HG03378 (cell line): Measurements from ENCODE around the gene STARD13.
A peak's percentile ranks its signal among the peaks of the same experiment; 100 is the strongest.

ENCODE experiments used
- ATAC-seq: cut with Tn5 transposase; IDR thresholded peaks from one replicate; pipeline ENCODE4 v1.9.1; 2021; ENCODE audit warnings: mild to moderate bottlenecking, moderate library complexity; ENCODE audit not compliant: unreplicated experiment

The STARD13 gene

DNA sequence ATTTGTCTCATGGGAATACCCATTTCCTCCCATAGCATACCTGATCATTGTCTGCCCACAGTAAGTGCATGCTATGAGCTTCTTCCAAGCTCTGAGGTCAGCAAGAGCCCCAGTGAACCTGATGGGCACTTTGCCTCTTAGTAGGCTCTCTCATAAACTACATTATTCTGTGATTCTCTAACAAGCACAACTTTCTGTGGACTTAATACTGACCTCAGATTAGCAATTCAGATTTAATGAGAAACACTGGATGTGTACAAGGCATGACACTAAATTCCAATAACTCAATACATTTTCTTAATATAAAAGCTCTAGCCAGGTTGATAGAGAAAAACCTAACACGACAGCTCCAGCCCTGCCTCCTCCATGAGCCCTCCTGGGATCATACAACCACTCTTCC is 23.3 kb upstream of the STARD13 start:
- no peak for ATAC-seq

DNA sequence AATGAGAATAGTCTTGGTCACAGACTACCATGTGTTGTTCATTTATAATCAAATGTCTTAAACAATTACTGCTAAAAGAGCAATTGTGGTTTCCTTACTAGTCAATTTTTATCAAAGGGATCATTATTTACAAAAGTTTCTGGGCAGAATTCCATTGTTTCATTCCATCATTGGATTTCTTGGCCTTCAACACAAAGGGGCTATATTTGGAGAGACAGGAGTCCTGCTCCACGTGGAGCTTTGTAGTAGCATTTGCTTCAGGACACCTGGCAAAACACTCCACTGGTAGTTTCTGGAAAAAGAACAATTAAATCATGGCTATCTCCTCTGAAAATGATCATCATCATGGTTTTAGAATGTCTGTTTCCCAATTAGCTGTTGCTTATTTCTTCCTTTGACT is 22.3 kb upstream of the STARD13 start:
- no peak for ATAC-seq

DNA sequence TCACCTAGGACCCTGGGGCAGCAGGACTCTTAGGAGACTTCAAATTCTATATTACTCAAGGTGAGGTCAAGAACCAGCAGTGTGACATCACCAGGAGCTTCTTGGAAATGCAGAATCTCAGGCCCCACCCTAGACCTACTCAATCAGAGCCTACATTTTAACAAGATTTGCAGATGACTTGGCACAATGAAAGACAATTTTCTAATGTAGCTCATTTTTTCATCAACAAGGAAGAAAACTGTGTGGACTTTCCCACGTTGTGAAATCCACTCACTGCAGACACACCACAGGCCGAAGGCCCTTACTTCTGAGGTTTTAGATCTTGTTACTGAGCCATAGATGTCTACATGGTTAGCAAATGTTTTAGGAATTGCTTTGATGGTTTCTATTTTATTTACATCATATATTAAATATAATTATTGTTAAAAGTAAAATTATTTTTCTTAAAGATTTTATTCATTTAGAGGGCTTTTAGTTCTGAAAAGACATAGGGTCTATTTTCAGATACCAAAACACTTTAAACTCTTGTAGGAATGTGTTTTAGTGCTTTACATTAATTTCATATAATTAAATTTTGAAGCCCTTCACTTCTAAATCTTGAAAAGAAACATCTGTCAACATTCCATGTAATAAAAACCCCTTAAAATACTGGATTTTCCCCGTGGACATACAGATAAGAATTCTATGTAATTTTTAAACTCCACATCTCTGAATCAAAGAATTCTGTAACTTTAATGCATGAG is 18.5 kb upstream of the STARD13 start:
- no peak for ATAC-seq

DNA sequence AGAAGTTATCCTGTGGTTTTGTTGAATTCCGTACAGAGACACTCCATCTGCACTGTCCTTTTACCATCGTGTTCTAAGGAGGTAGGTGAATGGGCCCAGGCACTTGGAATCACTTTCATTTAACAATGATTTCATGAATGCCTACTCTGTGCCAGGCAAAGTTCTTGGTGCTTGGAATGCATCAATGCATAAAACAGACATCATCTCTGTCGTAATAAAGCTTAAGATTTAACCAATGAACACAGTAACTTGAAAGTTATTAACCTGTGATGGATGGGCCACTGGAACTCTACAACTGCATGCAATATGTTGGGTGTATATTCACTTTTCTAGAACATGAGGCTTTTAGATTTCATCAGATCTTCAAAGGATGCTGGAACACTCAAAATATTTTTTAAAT is 14.1 kb upstream of the STARD13 start:
- no peak for ATAC-seq

DNA sequence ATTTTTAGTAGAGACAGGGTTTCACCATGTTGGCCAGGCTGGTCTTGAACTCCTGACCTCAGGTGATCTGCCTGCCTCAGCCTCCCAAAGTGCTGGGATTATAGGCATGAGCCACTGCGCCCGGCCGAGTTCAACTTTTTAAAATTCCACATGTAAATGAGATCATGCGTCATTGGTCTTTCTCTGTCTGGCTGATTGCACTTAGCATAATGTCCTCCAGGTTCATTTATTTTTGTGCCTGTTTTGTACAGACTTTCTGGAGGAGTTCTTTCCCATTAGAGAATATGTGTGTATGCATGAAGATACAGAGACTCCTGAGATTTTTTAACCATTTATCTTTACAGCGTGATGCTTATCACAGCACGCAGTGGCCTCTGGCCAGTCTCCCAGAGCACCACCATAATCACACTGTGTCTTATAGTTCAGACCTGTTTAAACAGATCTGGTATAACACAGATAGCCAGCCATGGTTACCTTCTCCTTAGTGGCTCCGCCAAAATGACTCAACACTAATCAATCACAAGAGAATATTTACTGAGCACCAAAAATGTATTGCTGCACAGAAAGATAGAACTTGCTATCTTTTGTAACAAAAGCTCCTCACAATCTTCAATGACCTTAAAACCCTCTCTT is 11.4 kb upstream of the STARD13 start:
- ATAC-seq, result no peak

DNA sequence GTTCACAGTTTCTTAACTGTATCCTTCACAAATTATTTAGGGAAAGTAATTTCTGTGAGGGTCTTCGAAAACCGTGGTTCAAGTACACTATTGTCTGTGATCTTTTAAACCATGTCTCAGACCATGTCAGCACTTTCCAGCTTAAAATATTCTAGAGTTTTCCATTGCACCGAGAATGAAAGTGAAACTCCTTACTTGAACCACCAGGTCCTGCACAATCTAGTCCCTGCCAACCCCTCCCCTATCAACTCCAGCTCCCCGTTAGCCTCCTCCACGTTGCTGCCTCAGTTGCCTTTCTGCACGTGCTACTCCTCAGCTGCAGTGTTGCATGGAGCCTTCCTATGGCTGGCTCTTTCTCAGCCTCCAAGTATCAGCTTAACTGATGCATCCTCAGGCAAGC is 7.2 kb upstream of the STARD13 start:
- no peak for ATAC-seq

DNA sequence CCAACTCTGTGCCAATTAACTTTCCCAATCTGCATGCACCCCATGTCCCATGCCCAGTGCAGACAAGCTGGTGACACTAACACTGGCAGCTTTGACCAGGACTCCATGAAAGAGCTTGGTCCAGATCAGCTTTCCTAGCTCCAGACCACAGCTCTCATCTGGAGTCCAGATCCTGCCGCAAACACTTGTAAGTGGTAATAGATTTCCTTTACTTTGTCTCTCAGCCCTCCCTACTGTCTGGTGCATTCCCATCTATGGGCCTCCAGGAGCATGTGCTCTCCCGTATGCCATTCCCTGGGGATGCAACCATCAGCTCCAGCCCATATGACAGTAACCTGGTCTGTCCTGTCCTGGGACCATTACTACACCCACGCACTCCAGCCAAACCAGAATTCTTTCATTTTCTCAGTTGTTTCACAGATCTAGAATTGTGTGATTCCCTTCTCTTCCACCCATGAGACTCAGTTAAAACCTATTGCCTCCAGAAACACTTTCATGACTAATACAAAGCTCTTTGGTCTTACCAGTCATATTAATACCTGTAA is 4.9 kb upstream of the STARD13 start:
- ATAC-seq, result no peak

DNA sequence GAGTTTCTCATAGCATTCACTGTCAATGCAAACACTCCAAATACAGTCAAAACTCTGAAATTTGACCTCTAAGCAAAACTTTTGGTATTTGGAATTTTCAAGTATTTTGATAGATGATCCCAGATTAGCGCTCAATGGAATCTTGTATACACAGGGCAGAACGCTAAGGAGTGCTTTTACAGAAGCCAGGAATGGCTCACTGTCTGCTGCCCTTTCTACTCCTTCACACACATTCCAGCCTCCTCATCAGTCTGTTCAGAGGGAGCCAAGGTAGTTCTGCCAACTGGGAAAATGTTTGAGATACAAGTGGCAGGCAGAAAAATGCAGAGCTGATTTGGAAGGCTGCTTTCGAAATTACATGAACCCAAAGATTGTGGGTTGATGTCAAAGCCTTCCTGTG is 4.4 kb upstream of the STARD13 start:
- ATAC-seq, result no peak

DNA sequence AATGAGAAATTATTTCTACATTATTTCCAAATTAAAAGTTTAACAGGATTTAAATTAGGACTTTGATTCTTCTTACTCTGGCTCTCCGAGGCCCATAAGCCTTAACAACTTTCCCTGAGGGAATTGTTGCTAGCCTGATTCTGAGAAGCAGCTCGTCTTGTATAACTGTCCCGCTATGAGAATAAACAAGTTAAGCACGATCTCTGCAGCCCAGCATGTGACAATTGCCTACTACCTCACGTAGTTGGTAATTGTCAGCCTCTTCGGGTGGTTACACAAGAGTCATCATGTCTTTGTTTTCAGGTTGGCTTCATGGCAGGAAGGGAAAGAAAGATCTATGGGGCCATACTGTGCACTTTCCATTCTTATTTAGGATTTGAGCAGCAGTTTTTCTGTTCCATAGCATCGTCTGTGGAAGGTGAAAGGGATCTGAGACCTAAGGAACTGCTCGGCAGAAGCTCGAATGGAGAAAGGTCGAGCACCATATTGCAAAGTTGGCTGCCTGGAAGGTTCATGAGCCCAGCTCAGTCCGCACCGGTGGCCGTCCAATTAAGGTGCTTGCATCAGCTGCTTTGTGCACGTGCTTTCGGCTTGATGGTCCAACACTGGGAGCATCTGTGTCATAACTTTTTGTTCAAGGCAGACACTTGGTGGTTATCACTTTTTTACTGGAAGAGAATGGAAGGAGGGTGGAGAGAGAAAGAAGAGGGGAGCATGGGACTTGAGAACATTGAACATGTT is 1.8 kb upstream of the STARD13 start:
- no peak for ATAC-seq

DNA sequence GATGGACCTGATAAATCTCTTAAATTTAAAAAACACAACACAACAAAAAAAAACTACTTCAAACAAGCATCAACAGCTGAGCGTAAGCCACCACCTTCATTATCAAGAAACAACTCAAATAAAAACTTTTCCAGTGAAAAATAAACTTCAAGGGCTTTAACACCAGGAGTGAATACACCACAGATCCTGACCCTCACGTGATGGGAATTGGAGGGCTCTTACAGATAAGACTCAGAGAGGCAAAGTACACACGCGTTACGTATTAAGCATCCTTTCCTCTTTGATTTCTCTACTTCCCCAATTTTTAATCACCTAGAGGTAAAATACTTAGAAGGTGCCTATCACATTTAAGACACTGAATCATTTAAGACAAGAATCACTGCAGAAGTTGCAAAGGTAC is 573 bp upstream of the STARD13 start:
- ATAC-seq, result no peak

DNA sequence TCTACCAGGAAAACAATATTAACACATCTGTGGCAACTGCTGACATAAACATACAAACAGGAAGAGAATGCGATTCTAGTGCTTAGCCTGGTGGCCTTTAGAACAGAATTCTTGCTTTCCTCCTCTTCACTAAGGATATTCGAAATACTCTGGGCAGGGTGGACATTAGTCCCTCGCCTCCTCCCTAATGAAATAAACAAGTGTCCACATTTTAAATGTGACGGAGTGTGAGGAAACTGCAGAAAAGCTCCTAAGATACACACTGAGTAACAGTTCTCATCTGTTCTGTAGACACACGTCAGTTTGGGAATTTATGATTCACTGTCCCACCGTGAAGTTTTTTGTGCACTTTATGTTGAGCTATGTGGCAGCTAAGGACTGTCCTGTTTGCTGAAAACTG is 639 bp downstream of the STARD13 start:
- peak; percentile 19 for ATAC-seq

DNA sequence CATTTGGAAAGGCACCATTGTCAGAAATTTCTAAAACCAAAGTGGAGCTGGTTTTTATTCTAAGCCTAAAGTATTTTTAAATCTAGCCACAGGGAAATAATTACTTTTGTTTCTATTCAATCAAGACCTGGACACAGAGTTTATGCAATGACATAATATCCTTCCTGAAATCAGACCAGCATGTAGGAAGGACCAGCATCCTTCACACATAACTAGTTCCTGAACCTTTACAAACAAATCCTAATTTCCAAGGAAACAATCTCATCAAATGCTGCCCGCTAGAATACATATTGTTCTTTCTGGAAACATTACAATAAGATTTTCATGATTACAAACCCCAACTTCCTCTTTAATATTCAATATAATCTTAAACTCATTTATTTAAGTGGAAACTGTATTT is 1.5 kb downstream of the STARD13 start:
- ATAC-seq, result no peak

DNA sequence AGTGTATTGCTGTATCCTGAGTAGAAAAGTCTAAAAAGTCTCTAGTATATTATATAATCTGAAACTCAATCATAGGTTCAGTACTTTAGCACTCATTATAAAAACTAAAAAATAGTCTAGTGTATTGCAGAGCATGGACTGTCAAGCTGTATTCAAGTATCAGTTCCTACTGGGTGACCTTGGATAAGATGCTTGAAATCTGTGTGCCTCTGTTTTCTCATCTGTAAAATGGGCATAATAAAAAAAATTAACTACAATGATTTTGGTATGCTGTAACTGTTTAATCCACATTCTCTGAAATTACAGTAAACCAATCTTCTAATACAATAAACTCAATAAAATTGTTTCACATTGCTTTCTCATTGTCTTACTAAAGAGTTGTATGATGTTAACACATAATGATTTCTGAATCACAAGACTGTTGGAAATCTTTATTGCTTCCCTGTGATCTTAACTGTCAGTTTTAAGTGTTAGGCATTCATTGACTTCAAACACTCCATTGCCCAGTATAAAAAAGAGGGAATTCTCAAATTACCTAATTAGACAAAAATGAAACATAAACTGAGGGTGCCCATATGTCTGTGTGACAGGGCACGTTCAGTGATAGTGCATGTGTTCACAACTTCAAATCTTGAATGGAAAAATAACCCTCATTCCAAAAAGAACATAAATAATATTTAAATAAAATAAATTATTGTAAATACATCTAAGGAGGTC is 2.2 kb downstream of the STARD13 start:
- no peak for ATAC-seq

DNA sequence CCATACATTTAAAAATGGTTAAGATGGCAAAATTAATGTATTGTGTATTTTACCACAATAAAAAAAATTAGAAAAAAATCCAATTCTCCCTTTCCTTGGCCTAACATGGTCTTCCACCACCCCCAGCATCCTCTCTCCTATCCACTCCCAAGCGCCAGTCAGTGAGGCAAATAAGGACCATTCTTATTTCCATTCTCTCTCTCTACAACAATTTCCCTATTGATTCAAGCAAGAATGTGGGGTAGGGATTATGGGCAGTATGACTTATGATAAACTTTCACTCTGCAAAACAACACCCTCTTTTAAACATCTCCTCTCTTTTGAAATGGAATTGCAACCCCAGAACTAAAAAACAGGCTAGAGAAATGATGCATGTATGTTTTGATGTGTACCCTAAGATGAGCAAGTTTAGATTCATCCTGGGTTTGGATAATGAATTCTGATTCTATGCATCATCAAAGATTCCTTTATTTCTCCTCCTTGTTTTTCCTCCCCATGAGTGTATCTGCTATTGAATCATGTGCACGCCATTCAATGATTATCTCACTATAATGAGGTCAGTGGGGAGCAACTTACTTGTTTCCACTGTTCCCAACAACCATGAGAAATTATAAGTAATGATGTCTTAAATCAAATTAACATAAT is 3.5 kb downstream of the STARD13 start:
- no peak for ATAC-seq

DNA sequence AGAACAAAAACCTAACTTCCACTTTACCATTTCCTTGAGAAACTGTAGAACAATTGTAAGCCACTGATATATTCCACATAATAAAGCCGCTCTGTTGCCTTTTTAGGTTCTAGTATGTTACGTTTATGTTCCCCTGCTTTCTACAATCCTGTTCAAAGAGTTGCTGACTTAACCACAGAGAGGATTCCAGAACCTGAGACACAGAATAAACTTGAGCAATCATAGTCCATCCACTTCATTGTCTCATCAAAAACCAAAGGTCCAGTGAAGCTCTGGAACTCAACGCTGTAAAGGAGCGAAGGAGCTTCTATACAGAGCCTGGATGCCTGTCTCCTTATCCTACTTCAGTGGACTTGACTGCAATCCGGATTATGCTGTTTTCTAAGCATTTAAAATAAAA is 4.6 kb downstream of the STARD13 start:
- ATAC-seq, result no peak

DNA sequence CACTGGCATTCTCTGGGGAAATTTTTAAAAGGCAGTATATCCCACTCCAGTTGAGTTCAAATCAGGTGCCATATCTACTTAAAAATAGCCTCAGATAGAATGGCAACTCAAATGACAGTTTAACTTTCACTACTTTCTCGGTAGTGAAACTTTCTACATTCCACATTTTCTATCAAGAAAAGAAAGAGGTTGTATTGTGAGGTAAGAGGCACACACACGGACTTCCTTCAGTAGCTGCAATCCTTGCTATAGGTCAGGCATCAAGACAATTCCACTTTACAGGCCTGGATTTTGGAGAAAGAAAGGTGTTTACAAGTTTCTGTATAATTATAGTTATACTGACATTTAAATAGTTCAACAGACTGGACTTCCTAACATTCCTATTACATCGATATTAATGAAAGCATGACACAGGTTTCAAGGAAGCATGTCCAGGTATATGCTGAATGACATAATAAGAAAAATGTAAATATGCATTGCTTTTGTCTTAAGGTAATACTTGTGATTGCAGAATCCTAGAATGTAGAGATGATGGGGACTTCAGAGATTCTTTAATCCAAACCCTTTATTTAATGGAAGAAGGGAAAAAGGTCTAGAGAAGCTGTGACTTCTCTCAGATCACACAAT is 5.2 kb downstream of the STARD13 start:
- ATAC-seq, result no peak

DNA sequence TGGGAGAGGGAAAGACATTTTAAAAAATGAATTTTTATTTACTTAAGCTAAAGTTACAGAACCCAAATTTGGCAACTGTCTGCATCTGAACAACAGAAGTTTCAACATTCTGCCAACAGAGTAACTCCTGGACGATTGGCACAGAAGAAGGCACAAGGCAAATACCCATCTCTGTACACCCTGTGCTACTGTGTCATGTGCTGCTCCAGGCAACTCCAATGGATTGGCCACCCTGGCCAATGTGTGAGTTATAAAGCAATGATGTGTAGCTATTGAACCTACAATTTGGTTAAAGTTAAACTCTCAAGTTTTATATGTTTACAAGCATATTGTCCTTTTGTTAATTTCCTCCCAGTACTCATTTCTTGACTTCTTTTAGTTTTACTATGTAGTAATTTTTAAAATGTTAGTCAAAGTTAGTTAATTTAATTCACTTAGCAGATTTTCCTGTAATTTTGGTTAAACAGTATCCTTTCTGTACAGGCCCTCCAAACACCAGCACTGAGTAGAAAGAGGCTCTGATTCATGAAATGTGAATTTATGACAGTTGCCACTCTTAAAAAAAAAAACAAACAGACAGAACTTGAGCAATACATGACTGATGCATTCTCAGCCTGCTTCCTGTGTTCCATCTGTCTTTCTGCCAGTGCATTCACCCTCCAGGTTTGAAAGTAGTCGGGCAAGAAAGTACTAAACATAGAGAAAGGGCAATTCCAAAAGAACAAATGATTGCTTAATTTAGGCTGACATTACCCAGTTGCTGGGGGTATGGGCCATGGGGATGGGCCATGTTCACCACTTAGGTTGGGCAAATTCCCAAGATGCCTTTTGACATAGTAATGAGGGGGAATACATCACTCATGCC is 5.9 kb downstream of the STARD13 start:
- ATAC-seq, result no peak

DNA sequence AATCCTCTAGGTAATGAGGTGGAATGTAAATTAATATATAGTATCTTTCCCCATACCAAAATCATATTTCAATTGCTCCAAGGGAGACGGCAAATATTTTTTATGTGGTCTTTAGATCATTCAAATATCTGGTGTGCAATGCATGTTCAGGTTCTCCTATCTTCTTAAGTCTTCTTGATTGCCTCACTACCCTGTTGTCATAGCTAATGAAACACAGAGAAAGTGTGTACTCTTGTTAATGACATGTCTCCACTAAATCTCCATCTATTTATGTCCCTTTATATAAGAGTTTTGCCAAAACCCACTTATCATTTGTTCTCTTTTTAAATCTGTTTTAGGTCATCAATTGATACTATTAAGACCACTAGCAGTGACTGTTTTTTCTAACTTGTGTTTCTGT is 6.6 kb downstream of the STARD13 start:
- no peak for ATAC-seq

DNA sequence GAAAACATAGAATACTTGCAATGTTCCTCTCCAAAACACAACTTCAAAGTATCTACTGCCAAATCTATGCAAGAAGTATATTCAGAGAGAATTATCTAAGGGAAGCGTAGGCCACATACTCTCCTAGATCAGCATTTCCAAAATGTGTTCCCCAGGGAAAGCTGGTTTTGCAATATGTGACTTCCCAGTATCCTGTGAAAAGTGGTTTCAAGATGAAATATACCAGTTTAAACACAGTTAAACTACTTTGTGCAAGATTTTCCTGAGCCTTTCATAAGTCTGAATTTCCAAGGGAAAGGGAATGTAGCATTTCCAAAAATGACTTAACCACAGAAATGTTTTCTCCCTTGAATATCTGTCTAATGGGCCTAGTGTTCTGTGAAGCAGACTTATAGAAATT is 7.6 kb downstream of the STARD13 start:
- no peak for ATAC-seq
